Hippocampal formation (tissue), 2 donors: ENCODE measurements around the gene GRXCR2.
"Not testable (repeated sequence)": the region's sequence is repeated elsewhere in the genome, so short reads cannot be mapped to it uniquely, and the experiment has no call there.

Experiments
- DNase-seq, 2 donors: peaks; one replicate each; lab custom pipeline; 2025; lab: John Stamatoyannopoulos, UW

The GRXCR2 gene

GRCh38 chr5:145872914-145873313 is at the start of gene GRXCR2:
TSS of gene GRXCR2 (minus strand) at chr5:145873014. CDS start at chr5:145872968, 46 bp downstream.
- DNase-seq = no peak

DNA sequence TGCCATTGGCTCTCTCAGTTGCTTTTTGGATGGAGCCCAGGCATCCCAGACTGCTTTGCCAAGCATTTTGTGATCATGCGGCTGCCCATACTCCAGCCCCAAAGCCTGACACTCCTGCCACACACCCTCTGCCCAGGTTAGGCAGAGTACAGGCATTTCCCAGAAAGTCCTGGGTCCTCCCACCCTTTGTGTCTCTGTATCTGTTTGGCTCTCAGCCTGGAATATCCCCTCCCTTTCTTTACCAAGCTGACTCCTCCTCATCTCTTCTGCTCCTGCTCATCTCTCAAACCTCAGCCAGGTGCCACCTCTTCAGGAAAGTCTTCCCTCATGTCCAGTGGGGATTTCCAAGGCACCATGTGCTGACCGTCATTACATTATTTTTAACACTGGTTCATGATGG is 49.2 kb upstream of the GRXCR2 start:
- no peak for DNase-seq

- DNase-seq = no peak
Measured at GRCh38 chr5:145921211-145921610, 48.4 kb upstream of the GRXCR2 start.

- DNase-seq = no peak
Measured at GRCh38 chr5:145920542-145921210, 47.9 kb upstream of the GRXCR2 start.

DNA sequence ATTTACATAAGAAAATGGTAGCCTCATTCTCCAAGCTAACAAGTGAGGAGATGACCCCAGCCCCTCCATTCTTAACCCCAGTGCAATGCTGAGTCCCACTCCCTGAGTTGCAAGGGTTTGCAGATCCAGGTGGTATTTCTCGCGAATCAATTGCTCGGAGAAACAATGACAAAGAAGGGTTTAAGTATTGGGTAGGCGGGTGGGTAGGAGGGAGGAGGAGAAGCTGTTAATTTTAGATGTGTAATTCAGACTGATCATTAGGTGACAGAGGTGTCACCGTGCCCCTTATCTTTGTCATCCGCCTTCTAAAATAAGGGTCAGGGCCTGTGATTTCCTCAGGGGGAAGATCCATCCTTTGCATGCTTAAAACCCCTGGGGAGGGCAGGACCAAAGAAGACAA is 46.6 kb upstream of the GRXCR2 start:
- DNase-seq = no peak

DNA sequence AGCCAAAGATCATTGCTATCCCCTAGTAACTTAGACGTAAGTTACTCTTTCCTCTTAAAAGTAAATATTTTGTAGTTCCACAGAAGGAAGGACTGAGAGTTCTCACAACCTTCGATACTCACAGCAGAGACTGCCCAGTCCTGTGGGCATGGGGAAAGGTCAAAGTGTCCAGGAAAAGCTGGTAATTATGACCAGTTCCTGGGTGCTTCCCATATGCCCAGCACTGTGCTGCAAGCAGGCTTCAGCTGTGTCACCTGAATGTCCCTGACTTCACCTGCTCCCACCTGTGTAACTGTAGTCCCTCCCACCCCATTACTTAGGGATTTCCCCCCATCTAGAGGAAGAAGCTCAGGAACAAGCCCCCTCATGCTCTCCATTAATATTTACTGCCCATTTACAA is 45.6 kb upstream of the GRXCR2 start:
- no peak for DNase-seq

DNA sequence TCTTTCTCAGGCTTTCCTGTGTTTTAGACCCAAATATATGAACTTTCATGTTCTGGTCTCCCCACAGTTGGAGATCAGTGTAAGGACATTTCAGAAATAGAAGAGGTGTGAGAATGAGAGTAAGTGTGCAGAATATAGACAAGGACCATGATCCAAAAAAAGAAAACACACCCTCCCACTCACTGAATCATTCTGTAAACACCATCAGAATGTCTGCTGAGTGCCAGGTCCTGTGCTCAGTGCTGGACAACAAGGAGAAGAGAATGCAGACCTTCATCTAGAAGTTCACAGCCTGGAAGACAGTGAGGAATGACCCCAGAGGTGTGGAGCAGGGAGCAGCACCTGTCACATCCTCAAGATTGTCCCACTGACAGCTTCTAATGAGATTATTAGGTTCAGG is 44.5 kb upstream of the GRXCR2 start:
- no peak for DNase-seq

GRCh38 chr5:145915970-145916638 is 43.3 kb upstream of the GRXCR2 start:
- no peak for DNase-seq

DNA sequence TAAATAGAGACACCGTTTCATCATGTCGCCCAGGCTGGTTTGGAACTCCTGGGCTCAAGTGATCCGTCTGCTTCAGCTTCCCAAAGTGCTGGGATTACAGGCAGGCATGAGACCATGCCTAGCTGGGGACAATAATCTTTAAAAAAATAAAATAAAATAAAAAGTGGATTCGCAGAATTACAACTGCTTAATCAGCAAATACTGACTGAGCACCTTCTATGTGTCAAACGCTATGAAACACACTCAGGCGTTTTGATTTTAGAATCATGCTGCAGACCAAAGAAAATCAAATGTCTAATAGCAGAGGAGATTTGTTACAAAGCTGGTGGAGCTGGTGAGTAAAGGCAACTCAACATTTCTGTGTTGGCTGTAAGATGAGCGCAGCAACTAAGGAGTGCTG is 40.9 kb upstream of the GRXCR2 start:
- no peak for DNase-seq

DNA sequence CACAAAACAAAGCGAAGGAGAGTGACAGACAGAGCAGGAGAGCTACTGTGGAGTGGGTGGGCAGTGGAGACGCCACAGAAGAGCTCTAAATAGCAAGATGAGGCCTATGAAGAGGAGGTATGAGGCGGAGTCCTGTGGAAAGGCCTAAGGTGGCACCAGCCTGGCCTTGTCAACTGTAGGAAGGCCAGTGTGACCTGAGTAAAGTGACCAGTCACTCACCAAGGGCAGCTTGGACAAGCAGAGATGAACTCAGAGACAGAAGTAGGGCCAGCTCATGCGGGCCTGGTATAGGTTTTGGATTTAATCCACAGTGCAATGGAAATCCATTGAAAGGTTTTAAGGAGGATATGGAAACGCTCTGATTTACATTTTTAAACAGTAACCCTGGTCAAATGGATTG is 39.8 kb upstream of the GRXCR2 start:
- DNase-seq = no peak

- no peak for DNase-seq
Measured at GRCh38 chr5:145912019-145912418, 39.2 kb upstream of the GRXCR2 start.

DNA sequence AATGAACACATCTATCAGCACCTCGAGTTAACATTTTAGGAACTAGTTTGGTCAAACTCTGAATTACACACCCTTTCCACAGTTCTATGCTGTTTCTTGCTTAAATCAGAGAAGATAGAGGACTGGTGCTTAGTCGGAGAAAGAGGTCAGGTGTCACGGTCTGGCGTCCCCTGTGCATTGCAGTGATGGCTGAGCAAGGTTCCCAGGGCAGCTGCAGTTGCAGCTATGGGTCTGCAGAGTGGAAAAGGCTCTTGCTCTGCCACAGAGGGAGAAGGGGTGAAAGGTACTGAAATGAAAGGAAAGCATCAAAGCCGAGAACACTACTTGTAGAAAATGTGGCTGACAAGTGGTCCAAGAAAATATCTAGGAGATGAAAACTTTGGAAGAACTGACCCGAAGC is 38.4 kb upstream of the GRXCR2 start:
- DNase-seq = no peak

DNA sequence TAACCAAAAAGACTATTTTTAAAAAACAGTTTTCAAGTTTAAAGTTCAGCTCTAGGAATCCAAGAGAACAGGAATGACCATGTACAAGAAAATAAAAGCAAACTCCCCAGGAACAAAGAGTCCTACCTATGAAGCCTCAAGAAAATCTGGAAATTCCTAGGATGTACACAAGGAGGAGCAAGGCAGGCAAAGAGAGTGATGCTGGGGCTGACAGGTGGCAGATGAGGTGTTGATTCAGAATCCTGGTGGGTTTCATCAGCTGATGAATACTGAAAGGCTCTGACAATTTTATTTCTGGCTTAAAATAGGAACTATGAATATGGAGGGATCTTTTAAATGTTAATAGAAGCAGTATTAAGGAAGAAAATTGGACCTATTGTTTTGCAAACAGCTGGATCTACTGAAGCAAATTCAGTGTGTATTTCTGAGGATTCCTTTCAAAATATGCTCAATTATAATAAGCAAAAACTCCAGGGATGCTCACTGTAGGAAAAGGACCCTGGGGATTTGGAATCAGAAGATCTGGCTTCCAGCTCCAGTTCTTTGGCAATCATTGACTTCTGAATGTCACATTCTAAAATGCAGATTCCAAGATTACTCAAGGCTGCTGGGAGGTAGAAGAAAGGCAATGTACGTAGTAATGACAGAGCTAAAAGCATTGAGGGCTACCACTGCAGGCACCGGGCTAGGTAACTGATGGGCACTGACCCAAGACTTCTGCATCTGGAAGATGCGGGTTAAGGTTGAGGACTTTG is 35.6 kb upstream of the GRXCR2 start:
- no peak for DNase-seq

GRCh38 chr5:145906401-145906800 is 33.6 kb upstream of the GRXCR2 start:
- DNase-seq = no peak

GRCh38 chr5:145904743-145905142 is 31.9 kb upstream of the GRXCR2 start:
- DNase-seq = no peak

- DNase-seq = no peak
Measured at GRCh38 chr5:145903867-145904266, 31.1 kb upstream of the GRXCR2 start.

DNA sequence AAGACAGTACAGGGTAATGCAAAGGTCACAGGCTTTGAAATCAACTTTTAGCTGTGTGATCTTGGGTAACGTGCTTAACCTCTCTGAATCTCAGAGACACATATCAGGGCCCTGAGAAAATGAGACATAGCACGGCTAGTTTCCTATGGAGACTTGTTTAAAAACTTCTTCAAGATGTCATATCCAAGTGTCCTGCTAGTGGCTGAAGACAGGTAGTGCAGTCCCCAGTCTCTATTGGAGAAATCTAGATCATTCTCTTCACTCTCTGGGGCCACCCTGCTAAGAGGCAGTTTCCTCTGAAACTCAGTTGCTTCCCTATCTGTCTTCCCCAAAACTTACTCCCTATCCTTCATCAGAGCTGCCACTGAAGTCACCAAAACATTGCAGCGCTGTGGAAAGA is 30.3 kb upstream of the GRXCR2 start:
- DNase-seq = no peak

DNA sequence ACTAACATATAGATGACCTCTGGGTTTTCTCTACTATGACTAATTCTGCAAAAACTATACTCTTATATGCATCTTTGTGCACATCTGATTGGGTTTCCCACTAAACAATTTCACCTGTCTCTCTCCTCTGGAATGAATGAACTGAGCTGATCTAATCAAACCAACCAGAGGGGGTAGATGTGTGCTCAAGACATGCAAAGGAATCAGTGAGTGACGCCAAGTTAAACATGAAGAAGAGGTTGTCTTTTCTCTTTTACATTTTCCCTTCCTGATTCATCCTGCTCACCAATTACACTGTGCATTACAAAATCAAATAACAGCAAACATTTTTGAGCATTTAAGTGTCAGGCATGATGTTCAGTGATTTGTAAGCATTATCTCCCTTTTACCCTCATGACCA is 29.6 kb upstream of the GRXCR2 start:
- no peak for DNase-seq

DNA sequence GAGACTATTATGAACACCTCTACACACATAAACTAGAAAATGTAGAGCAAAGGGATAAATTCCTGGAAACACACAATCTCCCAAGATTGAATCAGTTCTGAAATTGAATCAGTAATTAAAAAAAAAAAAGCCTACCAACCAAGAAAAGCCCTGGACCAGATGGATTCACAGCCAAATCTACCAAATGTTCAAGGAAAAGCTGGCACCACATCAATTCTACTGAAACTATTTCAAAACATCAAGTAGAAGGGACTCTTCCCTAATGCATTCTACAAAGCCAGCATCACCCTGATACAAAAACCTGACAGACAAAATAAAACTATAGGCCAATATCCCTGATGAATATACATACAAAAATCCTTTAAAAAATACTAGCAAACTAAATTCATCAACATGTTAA is 25.4 kb upstream of the GRXCR2 start:
- DNase-seq = no peak

- DNase-seq = not testable (repeated sequence)
Measured at GRCh38 chr5:145891378-145891777, 18.6 kb upstream of the GRXCR2 start.

DNA sequence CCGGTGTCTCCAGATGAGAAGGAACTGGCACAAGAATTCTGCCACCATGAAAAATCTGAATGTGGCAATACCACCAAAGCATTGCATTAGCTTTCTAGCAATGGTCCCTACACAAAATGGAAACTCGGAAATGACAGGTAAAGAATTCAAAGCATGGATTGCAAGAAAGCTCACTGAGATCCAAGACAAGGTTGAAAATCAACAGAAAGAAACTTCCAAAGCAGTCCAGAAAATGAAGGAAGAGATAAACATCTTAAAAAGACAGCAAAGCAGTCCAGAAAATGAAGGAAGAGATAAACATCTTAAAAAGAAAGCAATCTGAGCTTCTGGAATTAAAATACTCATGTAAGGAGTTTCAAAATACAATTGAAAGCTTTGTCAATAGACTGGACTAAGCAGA is 16.8 kb upstream of the GRXCR2 start:
- no peak for DNase-seq

GRCh38 chr5:145887976-145888574 is 15.3 kb upstream of the GRXCR2 start:
- DNase-seq = no peak

- no peak for DNase-seq
Measured at GRCh38 chr5:145887217-145887616, 14.4 kb upstream of the GRXCR2 start.
